DOHH2 (cell line): ENCODE data around the gene SKIL.

ENCODE experiments used
- H3F3A ChIP-seq: fragments of 200-600 bp; sonication (generic), shearing (Covaris generic); 2 replicates; pipeline ENCODE4 v1.6.0; 2016; ENCODE audit warnings: antibody characterized with exemption, mild to moderate bottlenecking; ENCODE audit not compliant: control insufficient read depth, insufficient read depth
- H3K27ac ChIP-seq: fragments of 200-600 bp; sonication (generic); 2 replicates; pipeline ENCODE4 v1.5.1; 2014; ENCODE audit warnings: low read depth, mild to moderate bottlenecking, low read length, moderate library complexity
- H3K27me3 ChIP-seq: fragments of 200-600 bp; sonication (generic); 2 replicates; pipeline ENCODE4 v1.6.1; 2014; ENCODE audit warnings: mild to moderate bottlenecking, low read length, mixed read lengths; ENCODE audit not compliant: control insufficient read depth
- H3K36me3 ChIP-seq: fragments of 200-600 bp; sonication (generic); 2 replicates; pipeline ENCODE4 v1.6.1; 2014; ENCODE audit warnings: mild to moderate bottlenecking, low read length, moderate library complexity, mixed read lengths; ENCODE audit not compliant: control insufficient read depth
- H3K4me1 ChIP-seq: fragments of 200-600 bp; sonication (generic); 2 replicates; pipeline ENCODE4 v1.6.1; 2014; ENCODE audit warnings: mild to moderate bottlenecking, low read length, mixed read lengths; ENCODE audit not compliant: control insufficient read depth
- H3K4me2 ChIP-seq: fragments of 200-600 bp; sonication (generic); 2 replicates; pipeline ENCODE4 v1.6.0; 2014; ENCODE audit warnings: mild to moderate bottlenecking, low read length, moderate library complexity
- H3K4me3 ChIP-seq: fragments of 200-600 bp; sonication (generic); 2 replicates; pipeline ENCODE4 v1.5.1; 2014; ENCODE audit warnings: mild to moderate bottlenecking, low read length, mixed read lengths
- H3K79me2 ChIP-seq: fragments of 200-600 bp; sonication (generic); 2 replicates; pipeline ENCODE4 v1.6.1; 2014; ENCODE audit warnings: mild to moderate bottlenecking, low read length, mixed read lengths; ENCODE audit not compliant: control insufficient read depth
- H3K9me2 ChIP-seq: fragments of 200-600 bp; sonication (generic); replicated peaks from 2 replicates; pipeline ENCODE4 v1.6.1; 2014; ENCODE audit warnings: mild to moderate bottlenecking, low read length, mixed read lengths; ENCODE audit not compliant: control insufficient read depth
- H3K9me3 ChIP-seq: fragments of 200-600 bp; sonication (generic); 2 replicates; pipeline ENCODE4 v1.6.1; 2014; ENCODE audit warnings: antibody characterized with exemption, low read length, mixed read lengths; ENCODE audit not compliant: control insufficient read depth, insufficient read depth
- H4K20me1 ChIP-seq: fragments of 200-600 bp; sonication (generic); 2 replicates; pipeline ENCODE4 v1.6.0; 2014; ENCODE audit warnings: low read depth, mild to moderate bottlenecking, antibody characterized with exemption, low read length, moderate library complexity; ENCODE audit not compliant: control insufficient read depth, insufficient read depth
- CTCF ChIP-seq: fragments of 200-600 bp; sonication (generic); IDR thresholded peaks from one replicate; pipeline ENCODE4 v1.5.1; 2014; ENCODE audit warnings: antibody characterized with exemption, mild to moderate bottlenecking, low read depth, low read length; ENCODE audit not compliant: poor library complexity, severe bottlenecking
- EZH2phosphoT487 ChIP-seq: fragments of 200-600 bp; sonication (generic); IDR thresholded peaks from 2 replicates; pipeline ENCODE4 v1.6.1; 2017; ENCODE audit warnings: borderline replicate concordance, mild to moderate bottlenecking, antibody characterized with exemption, low read length, moderate library complexity, mixed read lengths

Gene SKIL

GRCh38 chr3:170405101-170405500 is 47.6 kb downstream of the SKIL start:
- H3K4me1 ChIP-seq = peaks cover 4% of the 10 kb centered on the region
- H3F3A ChIP-seq = no peaks in the 10 kb centered on the region
- TF ChIP-seq CTCF = no peak
- TF ChIP-seq EZH2phosphoT487 = no peak
- H3K4me3 ChIP-seq = no peak overlapping the region
- H3K36me3 ChIP-seq = no peaks in the 10 kb centered on the region
- no peak overlapping the region for H3K4me2 ChIP-seq
- no peak overlapping the region for H3K27ac ChIP-seq
- H3K9me2 ChIP-seq = no peaks in the 10 kb centered on the region
- no peaks in the 10 kb centered on the region for H3K9me3 ChIP-seq
- no peaks in the 10 kb centered on the region for H3K79me2 ChIP-seq
- H4K20me1 ChIP-seq = no peaks in the 10 kb centered on the region
- no peaks in the 10 kb centered on the region for H3K27me3 ChIP-seq

DNA sequence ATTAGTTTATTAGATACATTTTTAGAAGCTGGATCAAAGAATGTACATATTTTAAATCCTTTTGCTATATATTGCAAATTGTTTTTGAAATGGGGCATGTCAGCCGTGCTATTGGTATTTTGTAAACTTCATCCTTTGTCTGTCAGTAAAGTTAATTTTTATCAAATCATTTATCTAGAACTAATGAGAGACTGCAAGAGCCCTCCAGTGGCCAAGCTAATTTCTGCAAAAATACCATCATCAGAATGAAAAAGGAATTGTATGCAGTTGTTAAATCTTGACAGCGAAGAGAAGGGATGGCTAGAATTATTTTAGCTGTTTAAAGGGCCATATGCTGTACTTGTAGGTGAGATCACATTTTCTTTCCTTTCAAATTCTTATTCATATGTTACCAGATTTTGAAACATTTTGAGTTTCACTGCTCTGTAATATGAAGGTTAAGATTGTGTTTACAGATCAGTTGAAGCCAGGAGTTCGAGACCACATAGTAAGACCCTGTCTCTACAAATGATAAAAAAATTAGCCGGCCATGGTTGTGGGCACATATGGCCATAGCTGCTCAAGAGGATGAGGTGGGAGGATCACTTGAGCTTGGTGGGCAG is 53.0 kb downstream of the SKIL start:
- H3K9me2 ChIP-seq = no peaks in the 10 kb centered on the region
- TF ChIP-seq CTCF (peak; percentile 73), EZH2phosphoT487 (no peak)
- no peaks in the 10 kb centered on the region for H4K20me1 ChIP-seq
- H3K9me3 ChIP-seq = no peaks in the 10 kb centered on the region
- H3K4me3 ChIP-seq = no peak overlapping the region
- no peak overlapping the region for H3K4me2 ChIP-seq
- no peaks in the 10 kb centered on the region for H3K36me3 ChIP-seq
- no peaks in the 10 kb centered on the region for H3K27me3 ChIP-seq
- H3F3A ChIP-seq = no peaks in the 10 kb centered on the region
- H3K27ac ChIP-seq = no peak overlapping the region
- H3K79me2 ChIP-seq = no peaks in the 10 kb centered on the region
- 0 out of 2 replicates have a peak, but pooled peaks cover 3% of the 10 kb centered on the region for H3K4me1 ChIP-seq

- no peak for TF ChIP-seq CTCF
- no peak for TF ChIP-seq EZH2phosphoT487
- H3F3A ChIP-seq = no peaks in the 10 kb centered on the region
- 0 out of 2 replicates have a peak, but pooled peaks cover 3% of the 10 kb centered on the region for H3K4me1 ChIP-seq
- no peaks in the 10 kb centered on the region for H4K20me1 ChIP-seq
- no peaks in the 10 kb centered on the region for H3K79me2 ChIP-seq
- no peaks in the 10 kb centered on the region for H3K9me2 ChIP-seq
- no peak overlapping the region for H3K4me3 ChIP-seq
- no peaks in the 10 kb centered on the region for H3K9me3 ChIP-seq
- H3K36me3 ChIP-seq = no peaks in the 10 kb centered on the region
- H3K4me2 ChIP-seq = no peak overlapping the region
- H3K27ac ChIP-seq = no peak overlapping the region
- no peaks in the 10 kb centered on the region for H3K27me3 ChIP-seq
Observed at GRCh38 chr3:170413291-170413690, 55.8 kb downstream of the SKIL start.
